K562 (cell line): ENCODE data around the gene LRPAP1. TPM values are rescaled to one million over a fixed set of nuclear protein-coding genes. Genes with fewer than 3 reads are reported as not detected.

ENCODE experiments used
- ATAC-seq: fragments of 200-7000 bp; cut with Tn5 transposase; 3 replicates; pipeline ENCODE4 v1.9.1; 2020; ENCODE audit warnings: moderate library complexity
- BruUV-seq: library from RNA; stranded (reverse); fragments of 400-500 nt; replicated peaks from 2 replicates; lab custom pipeline; 2021; lab: Mats Ljungman, UMichigan
- CTCF ChIA-PET: fragments of 300-600 bp; formaldehyde crosslinking; extraction: SDS; loops from one replicate; lab custom pipeline; 2021; ENCODE audit warnings: low intra/inter-chr PET ratio; lab: Yijun Ruan, JAX
- POLR2A ChIA-PET: fragments of 300-600, 350-650 bp; sonication (Branson Sonifier 250); formaldehyde crosslinking; extraction: SDS; loops from one replicate; lab custom pipeline; 2021; ENCODE audit warnings: antibody characterized with exemption, inconsistent platforms; lab: Yijun Ruan, JAX
- DNase-seq, 4 experiments: peaks; one replicate each; pipeline versions ENCODE4 v3.0.0 to v3.0.0-alpha.2; 2011 to 2018; ENCODE audit warnings: low spot score in 3 of 4, mixed read lengths in 3 of 4; ENCODE audit errors: extremely low read depth in 1 of 4
- FAIRE-seq: peaks from 2 replicates; lab custom pipeline; 2011; peaks lifted over from hg19 to GRCh38; lab: Jason Lieb, UNC
- H2AFZ ChIP-seq: 2 replicates; pipeline ENCODE4 v1.6.0; 2011; ENCODE audit warnings: low read depth, low read length, control low read depth, inconsistent platforms
- H3K27ac ChIP-seq: fragments of 200-600 bp; 3 replicates; pipeline ENCODE4 v1.8.0; 2011; ENCODE audit warnings: low read depth, mild to moderate bottlenecking, control low read depth, inconsistent platforms, low read length, moderate library complexity, mixed read lengths; ENCODE audit errors: extremely low read depth
- H3K27me3 ChIP-seq, 2 experiments: fragments of 300-600 bp in 1 of 2; 2 replicates in 1 of 2; 3 replicates in 1 of 2; pipeline versions ENCODE4 v1.6.0 to v1.8.0; 2011; ENCODE audit warnings: inconsistent platforms in 2 of 2, low read length in 2 of 2, mild to moderate bottlenecking in 1 of 2, mixed read lengths in 1 of 2, moderate library complexity in 1 of 2; ENCODE audit not compliant: control insufficient read depth in 2 of 2, insufficient read depth in 2 of 2
- H3K36me3 ChIP-seq: fragments of 300-600 bp; 3 replicates; pipeline ENCODE4 v1.8.0; 2011; ENCODE audit warnings: mild to moderate bottlenecking, low read length, inconsistent platforms; ENCODE audit not compliant: control insufficient read depth, insufficient read depth
- H3K4me1 ChIP-seq, 2 experiments: fragments of 200-600 bp in 1 of 2; replicated peaks in 1 of 2; 2 replicates in 1 of 2; 3 replicates in 1 of 2; pipeline versions ENCODE4 v1.5.1 to v1.8.0; 2011; ENCODE audit warnings: inconsistent platforms in 2 of 2, low read length in 2 of 2, mild to moderate bottlenecking in 1 of 2, mixed read lengths in 1 of 2, moderate library complexity in 1 of 2; ENCODE audit not compliant: control insufficient read depth in 2 of 2, insufficient read depth in 2 of 2
- H3K4me2 ChIP-seq: 2 replicates; pipeline ENCODE4 v1.6.1; 2011; ENCODE audit warnings: low read length, control low read depth, inconsistent platforms, mixed read lengths; ENCODE audit not compliant: insufficient read depth
- H3K4me3 ChIP-seq: fragments of 200-600 bp; sonication (generic), shearing (Covaris generic); 2 replicates; pipeline ENCODE4 v1.5.1; 2016; ENCODE audit warnings: control low read depth, inconsistent platforms
- H3K79me2 ChIP-seq: fragments of 200-600 bp; 3 replicates; pipeline ENCODE4 v1.8.0; 2011; ENCODE audit warnings: low read length, inconsistent platforms; ENCODE audit not compliant: control insufficient read depth, insufficient read depth
- H3K9ac ChIP-seq, 2 experiments: 2 replicates each; pipeline versions ENCODE4 v1.6.0 to v1.6.1; 2011; ENCODE audit warnings: low read depth in 2 of 2, low read length in 2 of 2, control low read depth in 1 of 2, inconsistent platforms in 1 of 2, mild to moderate bottlenecking in 1 of 2, mixed read lengths in 1 of 2; ENCODE audit not compliant: insufficient read depth in 1 of 2
- H3K9me1 ChIP-seq: one replicate; pipeline ENCODE4 v1.6.0; 2011; ENCODE audit warnings: inconsistent platforms, mild to moderate bottlenecking, low read length, moderate library complexity; ENCODE audit not compliant: control insufficient read depth, insufficient read depth
- H3K9me3 ChIP-seq: replicated peaks from 2 replicates; pipeline ENCODE4 v1.5.1; 2011; ENCODE audit warnings: low read depth, low read length, inconsistent platforms; ENCODE audit not compliant: control insufficient read depth, insufficient read depth
- H4K20me1 ChIP-seq: replicated peaks from 2 replicates; pipeline ENCODE4 v1.6.1; 2011; ENCODE audit warnings: low read length, inconsistent platforms, mixed read lengths; ENCODE audit not compliant: control insufficient read depth, insufficient read depth
- EGR1 ChIP-seq: fragments of 450-650 bp; conservative IDR thresholded peaks from 2 replicates; pipeline ENCODE4 v1.6.1; 2017; ENCODE audit warnings: mild to moderate bottlenecking
- ETV5 ChIP-seq: sonication (generic); formaldehyde crosslinking; IDR thresholded peaks from 2 replicates; pipeline ENCODE4 v1.4.0; 2020; ENCODE audit warnings: low read depth, mild to moderate bottlenecking, missing genetic modification reagents
- ZBTB7A ChIP-seq: IDR thresholded peaks from 2 replicates; pipeline ENCODE4 v1.6.1; 2011; ENCODE audit warnings: low read depth, mild to moderate bottlenecking, low read length, moderate library complexity, borderline replicate concordance; ENCODE audit not compliant: control insufficient read depth
- ZNF717 ChIP-seq: fragments of 250-450 bp; sonication (Bioruptor Pico); IDR thresholded peaks from 2 replicates; pipeline ENCODE4 v1.5.0; 2021
- WGBS: fragments of 100-300 bp; shearing (Covaris generic); methylation state at CpG from one replicate; pipeline ENCODE4 v1.1.6; 2016; ENCODE audit warnings: low coverage, mixed read lengths; ENCODE audit not compliant: insufficient coverage; ENCODE audit errors: missing lambda C conversion rate; 5-methylcytosine and 5-hydroxymethylcytosine counted together
- in situ Hi-C: fragments of 300-500 bp; cut with MboI; formaldehyde crosslinking; loops from 4 replicates; pipeline ENCODE4 v1.15.0; 2018; ENCODE audit warnings: inconsistent platforms, mixed read lengths
- intact Hi-C: fragments of 100-400 bp; cut with micrococcal nuclease; formaldehyde crosslinking; loops from 2 replicates; pipeline ENCODE4 v1.14.2; 2022
- polyA plus RNA-seq, 8 experiments: library from polyadenylated mRNA; depleted of rRNA in 4 of 8; stranded (reverse) in 5 of 8; unstranded in 3 of 8; fragments of >200 nt; fragmentation: Nextera tagmentation in 2 of 8; fragmentation: Illumina TruSeq in 1 of 8; extraction: Ambion mirVana in 2 of 8; extraction: Trizol in 1 of 8; gene quantifications; 2 replicates each; pipeline versions ENCODE4 v1.2.1 to v1.2.3, GENCODE V29; 2011 to 2014; ENCODE audit warnings: inconsistent platforms in 1 of 8, missing spikeins in 1 of 8
- total RNA-seq, 7 experiments: library from RNA; depleted of rRNA in 6 of 7; stranded (reverse); fragments of >200 nt in 6 of 7; fragmentation: Illumina TruSeq in 2 of 7; extraction: Trizol in 2 of 7; gene quantifications; 2 replicates each; pipeline versions ENCODE4 v1.2.1 to v1.2.3, GENCODE V29; 2011 to 2021; ENCODE audit warnings: low replicate concordance in 1 of 7
- TF ChIP-seq, protein P1 (sequence below), 3 experiments: IDR thresholded peaks in 2 of 3; conservative IDR thresholded peaks in 1 of 3; 2 replicates each; pipeline ENCODE4 v1.5.1; 2011 to 2012; ENCODE audit warnings: low read length in 3 of 3, mild to moderate bottlenecking in 3 of 3, control low read depth in 2 of 3, improper control_type of control experiment in 1 of 3, inconsistent platforms in 1 of 3, low read depth in 1 of 3, mixed read lengths in 1 of 3, moderate library complexity in 1 of 3; ENCODE audit not compliant: insufficient read depth in 2 of 3

LRPAP1 gene
- total and polyA plus RNA-seq, 9 of the 15 experiments (the other 6 are each of a cell fraction or from before 2014, with no cell fraction given): 1.1 to 75.5 (median 41.8) TPM

DNA sequence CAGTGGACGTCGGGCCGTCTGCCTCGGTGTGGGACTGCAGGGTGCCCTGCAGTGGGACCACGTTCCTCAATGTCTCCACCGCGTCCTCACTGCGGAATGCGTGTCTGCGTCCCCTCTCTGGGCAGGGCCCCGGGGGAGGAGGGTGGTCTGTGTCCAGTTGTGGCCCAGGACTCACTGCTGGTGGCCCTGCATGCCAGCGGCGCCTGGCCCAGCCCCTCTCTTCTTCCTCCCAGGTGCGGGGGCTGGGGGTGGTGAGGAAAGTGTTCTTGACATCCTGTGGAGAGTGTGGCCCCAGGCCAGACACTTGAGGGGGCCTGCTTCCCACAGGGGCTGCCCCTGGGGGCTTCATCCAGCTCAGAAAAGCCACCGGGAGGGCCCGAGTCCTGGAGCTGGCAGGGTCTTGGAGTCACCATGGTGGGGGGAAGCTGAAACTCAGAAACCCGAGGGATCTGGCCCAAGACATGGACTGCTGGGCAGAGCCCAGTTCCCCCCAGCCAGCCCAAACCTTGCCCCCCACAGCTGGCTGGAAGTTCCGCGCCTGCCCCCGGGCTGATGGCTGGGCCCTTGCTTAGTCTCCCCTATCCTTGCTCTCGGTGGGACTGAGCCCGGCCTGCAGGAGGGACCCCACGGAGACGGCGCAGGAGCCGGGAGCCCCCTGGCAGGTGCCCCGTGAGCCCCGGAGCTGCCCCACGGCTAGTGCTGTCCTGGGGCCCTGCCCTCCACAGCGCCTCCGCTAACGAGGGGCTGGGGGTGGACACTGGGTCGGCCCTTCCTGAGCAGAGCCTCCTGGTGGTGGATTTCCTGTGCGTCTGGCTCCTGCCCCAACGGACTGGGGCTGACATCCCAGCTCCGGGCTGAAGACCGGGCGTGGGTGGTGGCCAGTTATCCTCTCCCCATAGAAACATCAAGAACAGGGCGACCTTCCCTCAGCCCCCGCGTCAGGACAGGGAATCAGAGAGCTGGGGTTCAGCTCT lies 66.2 kb downstream of the LRPAP1 start:
- ChIA-PET POLR2A (interaction anchor here (0.6 kb wide), 1 partner anchor 30 kb away, joined by 3 read pairs; no protein-coding TSS in a partner anchor), CTCF (interaction anchor here (0.5 kb wide), 1 partner anchor 359 kb away, joined by 3 read pairs; no protein-coding TSS in a partner anchor)
- TF ChIP-seq ZBTB7A: 0 out of 2 replicates have a peak, but pooled peaks have one; percentile 22
- TF ChIP-seq ZNF717 (CRISPR knock-in tag): no peak
- no peak for TF ChIP-seq ETV5 (CRISPR knock-in tag)
- peak; percentile 29 for TF ChIP-seq EGR1
- TF ChIP-seq, protein P1, sequence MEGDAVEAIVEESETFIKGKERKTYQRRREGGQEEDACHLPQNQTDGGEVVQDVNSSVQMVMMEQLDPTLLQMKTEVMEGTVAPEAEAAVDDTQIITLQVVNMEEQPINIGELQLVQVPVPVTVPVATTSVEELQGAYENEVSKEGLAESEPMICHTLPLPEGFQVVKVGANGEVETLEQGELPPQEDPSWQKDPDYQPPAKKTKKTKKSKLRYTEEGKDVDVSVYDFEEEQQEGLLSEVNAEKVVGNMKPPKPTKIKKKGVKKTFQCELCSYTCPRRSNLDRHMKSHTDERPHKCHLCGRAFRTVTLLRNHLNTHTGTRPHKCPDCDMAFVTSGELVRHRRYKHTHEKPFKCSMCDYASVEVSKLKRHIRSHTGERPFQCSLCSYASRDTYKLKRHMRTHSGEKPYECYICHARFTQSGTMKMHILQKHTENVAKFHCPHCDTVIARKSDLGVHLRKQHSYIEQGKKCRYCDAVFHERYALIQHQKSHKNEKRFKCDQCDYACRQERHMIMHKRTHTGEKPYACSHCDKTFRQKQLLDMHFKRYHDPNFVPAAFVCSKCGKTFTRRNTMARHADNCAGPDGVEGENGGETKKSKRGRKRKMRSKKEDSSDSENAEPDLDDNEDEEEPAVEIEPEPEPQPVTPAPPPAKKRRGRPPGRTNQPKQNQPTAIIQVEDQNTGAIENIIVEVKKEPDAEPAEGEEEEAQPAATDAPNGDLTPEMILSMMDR (IDR thresholded peaks at IDR 0.05 in 2 of 3, conservative IDR thresholded peaks at IDR 0.05 in 1 of 3; ENCODE audit: insufficient read depth in 2 of 3, low read depth in 1 of 3, low read length in 3 of 3): peak in 2 of 3 experiments; percentile 29 to 40; a peak in 2 of 6 replicates
- H3K79me2 ChIP-seq: no peaks in the 10 kb centered on the region
- no peak overlapping the region for H2AFZ ChIP-seq
- peaks cover 12% of the 10 kb centered on the region; the same call in 1 of the 2 replicates for H4K20me1 ChIP-seq
- no peak overlapping the region for H3K27ac ChIP-seq
- peak; percentile 54; the same call in 2 of the 3 replicates for ATAC-seq
- H3K9me3 ChIP-seq: peaks cover 10% of the 10 kb centered on the region; the same call in 1 of the 2 replicates
- no peak overlapping the region; a peak in 1 of 4 replicates for H3K9ac ChIP-seq
- intact Hi-C loops: no loop called here
- H3K4me2 ChIP-seq: no peak overlapping the region
- in situ Hi-C loops: no loop called here
- WGBS: 3% methylated on average over 26 of the region's 41 CpGs
- H3K36me3 ChIP-seq: no peaks in the 10 kb centered on the region
- H3K9me1 ChIP-seq: peaks cover 2% of the 10 kb centered on the region
- H3K27me3 ChIP-seq: peaks cover 31 to 66% of the 10 kb centered on the region in 2 experiments
- H3K4me3 ChIP-seq: no peak overlapping the region
- FAIRE-seq: no peak
- peaks cover 0 to 34% of the 10 kb centered on the region in 2 experiments; a peak in 2 of 5 replicates for H3K4me1 ChIP-seq
- DNase-seq: peak in 3 of 4 experiments; percentile 14 to 52 (median 50)
- no TSS peak for BruUV-seq
